NB4 (cell line): ENCODE measurements around the gene PLA2G2C.

ENCODE experiments used
- POLR2A ChIP-seq: IDR thresholded peaks from 2 replicates; pipeline ENCODE4 v1.6.1; 2011; ENCODE audit warnings: mild to moderate bottlenecking; ENCODE audit not compliant: insufficient read length; ENCODE audit errors: extremely low read depth
- TF ChIP-seq, protein P1 (sequence below): IDR thresholded peaks from one replicate; pipeline ENCODE4 v1.5.1; 2012; ENCODE audit warnings: low read depth, low read length

DNA sequence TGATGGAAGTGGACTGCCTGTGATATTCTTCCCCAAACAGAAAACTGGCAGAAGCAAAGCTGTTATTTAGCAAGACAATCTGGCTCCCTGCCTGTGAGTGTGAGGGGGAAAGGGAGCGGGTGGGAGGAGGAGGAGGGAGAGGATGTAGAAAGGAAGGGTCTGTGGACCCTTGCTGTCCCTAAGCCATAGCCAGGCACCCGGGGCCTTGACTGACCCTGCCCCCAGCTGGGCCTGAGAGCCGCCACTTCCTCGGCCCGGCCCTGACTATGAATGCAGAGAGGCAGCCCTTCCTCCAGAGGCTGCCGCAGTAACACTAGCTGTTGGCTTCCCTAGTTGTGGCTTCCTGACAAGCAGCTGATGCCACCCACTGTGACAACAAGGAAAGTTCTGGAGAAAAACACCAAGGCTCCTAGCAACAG, 33.3 kb downstream of the PLA2G2C start:
- TF ChIP-seq, protein P1, sequence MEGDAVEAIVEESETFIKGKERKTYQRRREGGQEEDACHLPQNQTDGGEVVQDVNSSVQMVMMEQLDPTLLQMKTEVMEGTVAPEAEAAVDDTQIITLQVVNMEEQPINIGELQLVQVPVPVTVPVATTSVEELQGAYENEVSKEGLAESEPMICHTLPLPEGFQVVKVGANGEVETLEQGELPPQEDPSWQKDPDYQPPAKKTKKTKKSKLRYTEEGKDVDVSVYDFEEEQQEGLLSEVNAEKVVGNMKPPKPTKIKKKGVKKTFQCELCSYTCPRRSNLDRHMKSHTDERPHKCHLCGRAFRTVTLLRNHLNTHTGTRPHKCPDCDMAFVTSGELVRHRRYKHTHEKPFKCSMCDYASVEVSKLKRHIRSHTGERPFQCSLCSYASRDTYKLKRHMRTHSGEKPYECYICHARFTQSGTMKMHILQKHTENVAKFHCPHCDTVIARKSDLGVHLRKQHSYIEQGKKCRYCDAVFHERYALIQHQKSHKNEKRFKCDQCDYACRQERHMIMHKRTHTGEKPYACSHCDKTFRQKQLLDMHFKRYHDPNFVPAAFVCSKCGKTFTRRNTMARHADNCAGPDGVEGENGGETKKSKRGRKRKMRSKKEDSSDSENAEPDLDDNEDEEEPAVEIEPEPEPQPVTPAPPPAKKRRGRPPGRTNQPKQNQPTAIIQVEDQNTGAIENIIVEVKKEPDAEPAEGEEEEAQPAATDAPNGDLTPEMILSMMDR, result no peak
- TF ChIP-seq POLR2A, result no peak
